T-helper 22 cell (primary cell): ENCODE data around the gene FGGY.

Experiments
- DNase-seq: peaks from one replicate; pipeline ENCODE4 v3.0.0-alpha.2; 2020; ENCODE audit warnings: low read depth

The FGGY gene

DNA sequence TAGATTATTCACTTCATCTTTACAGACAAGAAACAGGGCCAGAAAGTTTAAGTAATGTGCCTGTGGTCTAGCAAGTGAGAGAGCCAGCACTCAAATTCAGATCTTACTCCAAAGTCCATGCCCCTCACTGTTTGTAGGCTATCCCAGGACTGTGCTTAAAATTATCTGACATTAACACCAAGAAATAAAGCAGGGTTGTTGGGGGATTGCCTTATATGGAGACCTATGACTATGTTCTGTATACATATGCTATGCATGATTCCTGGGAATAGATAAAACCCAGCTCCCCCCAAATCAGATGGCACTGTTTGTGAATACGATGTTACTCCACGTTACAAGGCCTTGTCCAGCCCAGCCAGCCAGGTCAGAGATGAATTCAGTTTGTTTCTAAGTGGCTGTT is 386.3 kb downstream of the FGGY start:
- no peak for DNase-seq

- DNase-seq = no peak
Measured at GRCh38 chr1:59684698-59685097, 387.8 kb downstream of the FGGY start.

GRCh38 chr1:59685101-59685500 is 388.2 kb downstream of the FGGY start:
- DNase-seq = no peak

GRCh38 chr1:59685666-59686065 is 388.8 kb downstream of the FGGY start:
- no peak for DNase-seq

GRCh38 chr1:59686170-59686569 is 389.3 kb downstream of the FGGY start:
- DNase-seq = no peak

DNA sequence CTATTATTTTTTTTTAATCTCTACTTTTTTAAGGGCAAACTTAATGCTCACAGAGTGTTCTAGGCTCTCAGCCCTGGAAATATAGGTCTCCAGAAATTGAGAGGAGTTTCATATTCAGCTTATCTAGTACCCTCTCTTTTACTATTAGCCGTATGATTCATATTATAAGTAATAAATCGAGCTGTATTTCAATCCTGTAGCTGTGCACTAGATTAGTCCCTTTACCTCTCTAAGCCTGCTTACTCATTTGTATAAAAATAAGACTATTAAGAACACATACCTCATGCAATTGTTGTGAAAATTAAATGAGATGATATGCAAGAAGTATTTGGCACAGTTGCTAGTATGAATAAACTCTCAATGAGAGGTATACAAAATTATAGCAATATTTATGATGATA is 389.7 kb downstream of the FGGY start:
- no peak for DNase-seq

GRCh38 chr1:59687081-59687480 is 390.2 kb downstream of the FGGY start:
- no peak for DNase-seq

- DNase-seq = no peak
Measured at GRCh38 chr1:59688976-59689375, 392.1 kb downstream of the FGGY start.

- DNase-seq = no peak
Measured at GRCh38 chr1:59689730-59690129, 392.8 kb downstream of the FGGY start.

DNA sequence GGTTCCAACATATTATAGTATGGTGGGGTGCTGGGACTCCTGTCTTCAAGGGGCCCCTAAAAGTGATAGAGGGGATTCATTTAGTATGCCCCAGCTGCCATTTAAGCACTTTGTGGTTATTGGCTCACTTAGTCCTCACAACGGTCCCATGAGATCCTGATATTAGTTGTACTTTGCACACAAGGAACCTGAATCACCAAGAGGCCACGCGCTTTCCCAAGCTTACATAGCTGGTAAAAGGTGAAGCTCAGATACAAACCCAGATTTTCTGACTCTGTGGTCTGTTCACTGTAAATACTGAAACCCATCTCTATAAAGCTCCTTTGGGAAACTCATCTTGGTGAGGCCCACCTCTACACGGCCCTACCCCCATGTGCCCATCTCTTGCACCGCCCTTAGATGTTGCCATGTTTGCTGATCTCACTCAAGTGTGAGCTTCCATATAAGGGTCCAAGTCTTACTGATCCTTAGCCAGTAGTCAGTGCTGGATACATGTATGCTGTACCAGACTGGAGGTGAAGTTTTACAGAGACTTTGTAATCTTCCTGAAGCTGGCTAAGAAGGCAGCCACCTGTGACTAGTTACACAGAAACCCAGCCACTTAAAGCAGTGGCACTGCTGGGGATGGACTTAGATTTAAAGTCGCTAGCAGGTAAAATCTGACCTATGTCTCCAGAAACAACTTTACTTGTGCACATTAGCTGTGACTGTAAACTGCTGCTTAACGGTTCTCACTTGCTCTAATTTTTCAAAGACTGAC is 393.5 kb downstream of the FGGY start:
- no peak for DNase-seq

DNA sequence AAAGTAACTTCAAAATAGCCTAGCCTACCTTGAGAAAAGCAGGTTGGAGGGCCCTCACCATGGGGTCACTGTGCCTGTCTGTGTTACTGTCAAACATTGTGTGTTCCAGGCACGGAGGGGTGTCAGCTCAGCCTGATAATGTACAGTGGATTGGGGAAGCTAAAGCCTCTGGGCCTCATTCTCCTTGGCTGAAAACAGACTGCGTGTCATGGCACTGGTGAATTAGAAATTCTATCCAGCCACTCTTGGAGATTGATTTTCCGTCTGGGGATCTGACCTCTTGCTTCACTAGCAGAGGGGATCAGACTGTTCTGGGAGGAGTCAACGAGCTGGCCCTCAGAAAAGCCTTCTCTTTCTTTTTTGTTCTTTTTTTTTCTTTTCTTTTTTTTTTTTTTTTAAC is 394.4 kb downstream of the FGGY start:
- DNase-seq = no peak

- no peak for DNase-seq
Measured at GRCh38 chr1:59692591-59692990, 395.7 kb downstream of the FGGY start.

DNA sequence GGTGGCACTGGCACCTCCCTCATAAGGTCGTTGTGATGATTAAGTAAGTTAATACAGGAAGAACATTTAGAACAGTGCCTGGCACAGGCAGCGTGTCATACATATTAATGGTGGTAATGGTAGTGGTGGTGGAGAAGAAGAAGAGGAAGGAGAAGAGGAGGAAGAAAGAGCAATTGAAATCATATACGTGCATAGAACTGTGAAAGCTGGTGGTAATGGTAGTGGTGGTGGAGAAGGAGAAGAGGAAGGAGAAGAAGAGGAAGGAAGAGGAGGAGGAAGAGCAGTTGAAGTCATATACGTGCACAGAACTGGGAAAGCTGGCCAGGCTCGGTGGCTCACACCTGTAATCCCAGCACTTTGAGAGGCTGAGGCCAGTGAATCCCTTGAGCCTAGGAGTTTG is 396.5 kb downstream of the FGGY start:
- no peak for DNase-seq

DNA sequence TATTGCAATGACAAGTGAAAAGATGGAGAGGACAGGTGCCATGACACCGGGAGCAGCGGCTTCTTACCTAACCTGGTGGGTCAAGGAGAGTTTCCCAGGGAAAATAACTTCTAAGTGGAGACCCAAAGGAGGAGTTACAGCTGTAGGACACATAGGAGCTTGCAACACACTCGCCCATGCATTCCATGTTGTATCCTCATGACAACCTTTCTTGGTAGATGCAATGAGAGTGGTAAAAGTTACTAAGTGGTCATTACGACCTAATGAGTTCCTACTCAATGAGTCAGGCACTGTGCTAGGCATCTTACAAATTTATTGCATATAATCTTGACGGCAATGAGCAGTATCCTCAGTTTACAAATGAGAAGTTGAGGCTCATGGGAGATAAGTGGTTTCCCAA is 398.4 kb downstream of the FGGY start:
- DNase-seq = no peak

DNA sequence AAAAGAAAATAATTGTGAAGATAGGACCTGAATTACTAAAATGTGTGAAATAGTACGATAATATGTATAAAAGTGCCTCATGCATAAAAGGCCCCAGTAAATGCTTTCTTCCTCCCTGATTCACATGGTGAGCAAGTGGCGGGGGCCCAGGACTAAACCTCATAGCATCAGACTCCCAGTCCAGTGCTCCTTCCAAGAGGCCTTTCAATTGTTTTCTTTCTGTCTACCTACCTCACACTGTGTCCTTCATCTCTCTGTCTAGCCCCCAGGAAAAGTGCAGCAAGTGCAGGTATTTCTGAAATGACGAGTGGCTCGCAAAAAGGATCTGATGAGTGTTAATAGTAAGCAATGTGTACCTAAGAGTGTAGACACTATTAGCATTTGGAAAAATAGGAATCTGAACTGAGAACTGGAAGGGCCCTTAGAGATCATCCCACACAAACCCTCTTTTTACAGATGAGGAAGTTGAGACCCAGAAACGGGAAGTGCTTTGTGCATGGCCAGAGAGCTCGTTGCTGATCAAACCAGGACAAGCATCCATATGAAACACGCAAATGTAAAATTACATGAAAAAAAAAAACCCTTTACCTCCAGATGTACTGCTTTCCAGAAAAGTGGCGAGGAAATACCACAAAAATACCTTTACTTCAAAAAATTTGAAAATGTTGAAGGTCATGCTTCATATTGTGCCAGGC is 399.7 kb downstream of the FGGY start:
- no peak for DNase-seq

GRCh38 chr1:59697150-59697800 is 400.4 kb downstream of the FGGY start:
- no peak for DNase-seq

- DNase-seq = no peak
Measured at GRCh38 chr1:59698386-59698785, 401.5 kb downstream of the FGGY start.

- no peak for DNase-seq
Measured at GRCh38 chr1:59699227-59699847, 402.4 kb downstream of the FGGY start.

- no peak for DNase-seq
Measured at GRCh38 chr1:59701376-59701775, 404.5 kb downstream of the FGGY start.

- no peak for DNase-seq
Measured at GRCh38 chr1:59703226-59703917, 406.5 kb downstream of the FGGY start.

DNA sequence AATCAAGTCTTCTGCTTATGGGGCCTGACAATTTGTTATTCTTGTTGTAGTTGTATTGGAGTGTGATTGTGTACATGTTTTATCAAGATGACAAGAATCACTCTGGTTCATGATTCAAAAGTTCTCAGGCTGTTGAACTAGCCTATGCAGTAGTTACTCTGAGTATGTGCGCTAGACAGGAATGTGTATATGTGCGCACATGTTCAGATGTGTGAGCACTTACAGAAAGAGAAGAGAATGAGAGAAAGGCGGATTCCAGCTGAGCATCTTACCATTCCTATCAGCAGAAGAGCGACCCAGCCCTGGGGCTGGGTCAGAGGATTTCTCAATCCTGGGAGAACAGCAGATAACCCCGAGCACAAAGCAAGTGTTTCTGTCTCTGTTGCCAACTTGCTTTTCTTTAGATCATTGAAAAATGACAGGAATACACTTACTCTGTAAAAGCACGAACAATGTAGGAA is 407.1 kb downstream of the FGGY start:
- no peak for DNase-seq

GRCh38 chr1:59704716-59705115 is 407.8 kb downstream of the FGGY start:
- DNase-seq = no peak
